GM19193 (cell line): ENCODE results near the gene FIGN.

Experiments used
- POLR2A ChIP-seq: IDR thresholded peaks from 4 replicates; pipeline ENCODE4 v1.6.1; 2011; ENCODE audit not compliant: insufficient read depth, insufficient read length; ENCODE audit errors: extremely low read depth

The FIGN gene

GRCh38 chr2:163701399-163702195 is 34.2 kb downstream of the FIGN start:
- no peak for TF ChIP-seq POLR2A

GRCh38 chr2:163698857-163699256 is 37.0 kb downstream of the FIGN start:
- TF ChIP-seq POLR2A, result no peak

GRCh38 chr2:163697846-163698637 is 37.8 kb downstream of the FIGN start:
- TF ChIP-seq POLR2A, result no peak

- TF ChIP-seq POLR2A, result no peak
Measured at GRCh38 chr2:163697429-163697828, 38.4 kb downstream of the FIGN start.

- TF ChIP-seq POLR2A, result no peak
Measured at GRCh38 chr2:163693484-163693883, 42.3 kb downstream of the FIGN start.

- no peak for TF ChIP-seq POLR2A
Measured at GRCh38 chr2:163692611-163693482, 43.0 kb downstream of the FIGN start.

- no peak for TF ChIP-seq POLR2A
Measured at GRCh38 chr2:163692081-163692480, 43.7 kb downstream of the FIGN start.

- no peak for TF ChIP-seq POLR2A
Measured at GRCh38 chr2:163690896-163691295, 44.9 kb downstream of the FIGN start.

- no peak for TF ChIP-seq POLR2A
Measured at GRCh38 chr2:163687217-163687616, 48.6 kb downstream of the FIGN start.

GRCh38 chr2:163686289-163686688 is 49.5 kb downstream of the FIGN start:
- TF ChIP-seq POLR2A, result no peak

GRCh38 chr2:163682695-163683094 is 53.1 kb downstream of the FIGN start:
- no peak for TF ChIP-seq POLR2A

GRCh38 chr2:163681745-163682144 is 54.1 kb downstream of the FIGN start:
- TF ChIP-seq POLR2A, result no peak

GRCh38 chr2:163675388-163675787 is 60.4 kb downstream of the FIGN start:
- TF ChIP-seq POLR2A, result no peak

- TF ChIP-seq POLR2A, result no peak
Measured at GRCh38 chr2:163673522-163673921, 62.3 kb downstream of the FIGN start.

- TF ChIP-seq POLR2A, result no peak
Measured at GRCh38 chr2:163670929-163671328, 64.9 kb downstream of the FIGN start.
